Measurements from ENCODE around the gene CDRT4.

Gene CDRT4

DNA sequence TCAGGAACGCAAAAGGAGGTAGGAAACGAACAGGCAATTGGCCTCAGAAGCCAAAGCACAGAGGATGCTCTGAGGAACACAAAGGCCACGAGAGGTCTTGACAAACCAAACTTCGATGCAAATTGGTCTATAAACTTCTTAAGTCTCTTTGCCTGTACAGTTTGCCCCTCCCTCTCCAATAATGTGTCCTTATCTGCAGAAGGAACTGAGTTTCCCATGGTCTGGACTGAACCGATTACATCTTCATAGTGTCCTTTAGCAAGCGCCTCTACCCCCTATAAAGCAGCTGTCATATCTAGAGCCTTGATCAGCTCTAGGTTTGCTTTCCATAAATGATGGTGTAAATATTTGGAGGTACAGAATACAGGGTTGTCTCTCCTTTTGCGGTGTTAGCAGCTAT lies 3.1 kb upstream of the CDRT4 start:
- TF ChIP-seq, protein P1, sequence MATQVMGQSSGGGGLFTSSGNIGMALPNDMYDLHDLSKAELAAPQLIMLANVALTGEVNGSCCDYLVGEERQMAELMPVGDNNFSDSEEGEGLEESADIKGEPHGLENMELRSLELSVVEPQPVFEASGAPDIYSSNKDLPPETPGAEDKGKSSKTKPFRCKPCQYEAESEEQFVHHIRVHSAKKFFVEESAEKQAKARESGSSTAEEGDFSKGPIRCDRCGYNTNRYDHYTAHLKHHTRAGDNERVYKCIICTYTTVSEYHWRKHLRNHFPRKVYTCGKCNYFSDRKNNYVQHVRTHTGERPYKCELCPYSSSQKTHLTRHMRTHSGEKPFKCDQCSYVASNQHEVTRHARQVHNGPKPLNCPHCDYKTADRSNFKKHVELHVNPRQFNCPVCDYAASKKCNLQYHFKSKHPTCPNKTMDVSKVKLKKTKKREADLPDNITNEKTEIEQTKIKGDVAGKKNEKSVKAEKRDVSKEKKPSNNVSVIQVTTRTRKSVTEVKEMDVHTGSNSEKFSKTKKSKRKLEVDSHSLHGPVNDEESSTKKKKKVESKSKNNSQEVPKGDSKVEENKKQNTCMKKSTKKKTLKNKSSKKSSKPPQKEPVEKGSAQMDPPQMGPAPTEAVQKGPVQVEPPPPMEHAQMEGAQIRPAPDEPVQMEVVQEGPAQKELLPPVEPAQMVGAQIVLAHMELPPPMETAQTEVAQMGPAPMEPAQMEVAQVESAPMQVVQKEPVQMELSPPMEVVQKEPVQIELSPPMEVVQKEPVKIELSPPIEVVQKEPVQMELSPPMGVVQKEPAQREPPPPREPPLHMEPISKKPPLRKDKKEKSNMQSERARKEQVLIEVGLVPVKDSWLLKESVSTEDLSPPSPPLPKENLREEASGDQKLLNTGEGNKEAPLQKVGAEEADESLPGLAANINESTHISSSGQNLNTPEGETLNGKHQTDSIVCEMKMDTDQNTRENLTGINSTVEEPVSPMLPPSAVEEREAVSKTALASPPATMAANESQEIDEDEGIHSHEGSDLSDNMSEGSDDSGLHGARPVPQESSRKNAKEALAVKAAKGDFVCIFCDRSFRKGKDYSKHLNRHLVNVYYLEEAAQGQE (IDR thresholded peaks at IDR 0.05; ENCODE audit: insufficient read depth in 1 of 2, low read depth in 2 of 2, low read length in 2 of 2), result no peak
- TF ChIP-seq POLR2AphosphoS5 (IDR thresholded peaks at IDR 0.05; ENCODE audit: low read depth, low read length) (no peak), FOXP2 (optimal IDR thresholded peaks at IDR 0.05; ENCODE audit: borderline replicate concordance, extremely low read depth, extremely low read length, insufficient read depth) (no peak), SIN3A (IDR thresholded peaks at IDR 0.05; ENCODE audit: borderline replicate concordance, insufficient read depth, low read length) (no peak), TAF1 (IDR thresholded peaks at IDR 0.05; ENCODE audit: borderline replicate concordance, insufficient read depth, low read length) (no peak)

DNA sequence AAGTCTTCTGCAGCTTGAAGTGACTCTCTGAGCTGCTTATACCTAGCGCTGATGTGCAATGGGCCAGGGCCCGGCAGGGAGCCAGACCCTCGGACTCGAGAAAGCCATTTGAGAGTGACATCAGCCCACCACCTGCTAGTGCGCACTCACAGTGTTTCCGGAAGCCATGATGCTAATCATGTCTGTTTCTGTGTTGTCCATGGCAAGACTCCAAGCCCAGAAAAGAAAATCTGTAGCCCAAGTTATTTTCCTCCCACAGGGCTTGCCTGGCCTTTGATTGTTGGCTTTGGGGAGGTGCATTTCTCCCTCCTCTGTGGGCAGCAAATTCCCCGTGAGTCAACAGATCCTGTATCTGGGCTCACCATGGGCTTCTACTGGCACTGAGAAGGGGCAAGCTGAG lies 1.8 kb upstream of the CDRT4 start:
- TF ChIP-seq POLR2AphosphoS5 (IDR thresholded peaks at IDR 0.05; ENCODE audit: low read depth, low read length) (no peak), FOXP2 (optimal IDR thresholded peaks at IDR 0.05; ENCODE audit: borderline replicate concordance, extremely low read depth, extremely low read length, insufficient read depth) (peak; percentile 75), TAF1 (IDR thresholded peaks at IDR 0.05; ENCODE audit: borderline replicate concordance, insufficient read depth, low read length) (no peak), SIN3A (IDR thresholded peaks at IDR 0.05; ENCODE audit: borderline replicate concordance, insufficient read depth, low read length) (no peak)
- TF ChIP-seq, protein P1 (IDR thresholded peaks at IDR 0.05; ENCODE audit: insufficient read depth in 1 of 2, low read depth in 2 of 2, low read length in 2 of 2), result peak in 1 of 2 experiments; percentile 26; a peak in 1 of 4 replicates

- TF ChIP-seq SIN3A (IDR thresholded peaks at IDR 0.05; ENCODE audit: borderline replicate concordance, insufficient read depth, low read length) (no peak), FOXP2 (optimal IDR thresholded peaks at IDR 0.05; ENCODE audit: borderline replicate concordance, extremely low read depth, extremely low read length, insufficient read depth) (no peak), POLR2AphosphoS5 (IDR thresholded peaks at IDR 0.05; ENCODE audit: low read depth, low read length) (no peak), TAF1 (IDR thresholded peaks at IDR 0.05; ENCODE audit: borderline replicate concordance, insufficient read depth, low read length) (no peak)
- TF ChIP-seq, protein P1 (IDR thresholded peaks at IDR 0.05; ENCODE audit: insufficient read depth in 1 of 2, low read depth in 2 of 2, low read length in 2 of 2), result no peak
Observed at GRCh38 chr17:15468126-15468525, 705 bp upstream of the CDRT4 start.

DNA sequence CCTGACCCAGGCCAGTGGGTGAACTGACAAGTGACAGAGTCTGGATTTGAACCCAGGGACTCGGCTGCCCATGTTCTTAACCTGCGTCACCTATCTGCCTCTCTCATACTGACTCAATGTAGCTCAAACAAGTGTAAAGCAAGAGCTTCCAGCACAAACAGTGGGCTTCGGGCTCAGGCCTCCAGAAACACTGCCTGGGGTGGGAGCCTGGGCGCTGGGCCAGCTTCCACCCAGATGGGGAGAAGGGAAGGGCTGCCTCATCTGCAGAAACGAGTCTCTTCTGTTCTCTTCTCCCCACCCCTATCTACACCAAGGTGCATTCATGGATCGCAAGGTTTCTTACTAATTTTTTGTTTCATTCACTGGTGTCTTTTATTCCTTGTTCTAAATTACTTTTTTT lies 1.3 kb downstream of the CDRT4 start:
- TF ChIP-seq TAF1 (IDR thresholded peaks at IDR 0.05; ENCODE audit: borderline replicate concordance, insufficient read depth, low read length), result no peak
- TF ChIP-seq POLR2AphosphoS5 (IDR thresholded peaks at IDR 0.05; ENCODE audit: low read depth, low read length), result no peak
- no peak for TF ChIP-seq FOXP2 (optimal IDR thresholded peaks at IDR 0.05; ENCODE audit: borderline replicate concordance, extremely low read depth, extremely low read length, insufficient read depth)
- TF ChIP-seq, protein P1 (IDR thresholded peaks at IDR 0.05; ENCODE audit: insufficient read depth in 1 of 2, low read depth in 2 of 2, low read length in 2 of 2), result no peak
- TF ChIP-seq SIN3A (IDR thresholded peaks at IDR 0.05; ENCODE audit: borderline replicate concordance, insufficient read depth, low read length), result no peak

Data from PFSK-1 (cell line).